Activated CD4-positive, alpha-beta T cell treated with anti-CD3 and anti-CD28 coated beads for 36 hours (primary cell): ENCODE measurements around the gene OR2T12. TPM values are rescaled to one million over a fixed set of nuclear protein-coding genes. Genes with fewer than 3 reads are reported as not detected.
"Not testable (repeated sequence)": the region's sequence is repeated elsewhere in the genome, so short reads cannot be mapped to it uniquely, and the experiment has no call there.

Source experiments
- ATAC-seq: fragments of 200-7000 bp; cut with Tn5 transposase; one replicate; pipeline ENCODE4 v1.10.0; 2021; ENCODE audit warnings: mild to moderate bottlenecking, moderate library complexity
- CTCF ChIA-PET: fragments of 350-600 bp; sonication (Branson Sonifier 250); formaldehyde crosslinking; loops from one replicate; lab custom pipeline; 2021; ENCODE audit warnings: antibody characterized with exemption; lab: Charles Lee
- POLR2A ChIA-PET: fragments of 350-600 bp; sonication (Branson Sonifier 250); formaldehyde crosslinking; loops from one replicate; lab custom pipeline; 2021; ENCODE audit warnings: antibody characterized with exemption, inconsistent platforms; lab: Charles Lee
- DNase-seq: peaks from one replicate; pipeline ENCODE4 v3.0.0-alpha.2; 2020
- H3K27ac Mint-ChIP-seq: one replicate; pipeline ENCODE4 v1.8.0; 2021; ENCODE audit warnings: mixed read lengths
- H3K27me3 Mint-ChIP-seq: one replicate; pipeline ENCODE4 v1.8.0; 2021; ENCODE audit warnings: mixed read lengths
- H3K36me3 Mint-ChIP-seq: one replicate; pipeline ENCODE4 v1.8.0; 2021; ENCODE audit warnings: low read depth, mixed read lengths
- H3K4me1 Mint-ChIP-seq: one replicate; pipeline ENCODE4 v1.8.0; 2021; ENCODE audit warnings: mixed read lengths
- H3K4me3 Mint-ChIP-seq: one replicate; pipeline ENCODE4 v1.8.0; 2021; ENCODE audit warnings: mild to moderate bottlenecking, moderate library complexity, mixed read lengths
- H3K9me3 Mint-ChIP-seq: one replicate; pipeline ENCODE4 v1.8.0; 2021; ENCODE audit warnings: low read depth, mixed read lengths
- intact Hi-C, 2 experiments: fragments of 100-400 bp; cut with DNase I in 1 of 2; cut with micrococcal nuclease in 1 of 2; formaldehyde crosslinking; loops; one replicate each; pipeline versions ENCODE4 v1.14.2 to v1.15.1; 2022 to 2024; cut with DNase I, micrococcal nuclease
- total RNA-seq, 2 experiments: library from RNA; stranded (reverse); gene quantifications; one replicate each; pipeline ENCODE4 v1.2.3, GENCODE V29; 2021

The OR2T12 gene, protein sequence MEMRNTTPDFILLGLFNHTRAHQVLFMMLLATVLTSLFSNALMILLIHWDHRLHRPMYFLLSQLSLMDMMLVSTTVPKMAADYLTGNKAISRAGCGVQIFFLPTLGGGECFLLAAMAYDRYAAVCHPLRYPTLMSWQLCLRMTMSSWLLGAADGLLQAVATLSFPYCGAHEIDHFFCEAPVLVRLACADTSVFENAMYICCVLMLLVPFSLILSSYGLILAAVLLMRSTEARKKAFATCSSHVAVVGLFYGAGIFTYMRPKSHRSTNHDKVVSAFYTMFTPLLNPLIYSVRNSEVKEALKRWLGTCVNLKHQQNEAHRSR
- not detected for total RNA-seq

GRCh38 chr1:248303324-248303723 is at the start of gene OR2T12:
Gene OR2T12, minus strand, starts transcription at chr1:248303424. Its CDS starts 7,846 bp downstream, at chr1:248295578.
- Mint-ChIP-seq H3K9me3 (no peaks in the 10 kb centered on the region), H3K27me3 (no peaks in the 10 kb centered on the region), H3K4me3 (no peak within 1 kb of the TSS), H3K27ac (no peak within 1 kb of the TSS), H3K36me3 (no peaks in the 10 kb centered on the region), H3K4me1 (no peaks in the 10 kb centered on the region)
- ATAC-seq (no peak), DNase-seq (no peak)
- ChIA-PET CTCF (interaction anchor here (0.7 kb wide), 1 partner anchor 859 kb away, joined by 3 read pairs; no protein-coding TSS in a partner anchor), POLR2A (no interaction called here)
- intact Hi-C loops, result no loop called here

DNA sequence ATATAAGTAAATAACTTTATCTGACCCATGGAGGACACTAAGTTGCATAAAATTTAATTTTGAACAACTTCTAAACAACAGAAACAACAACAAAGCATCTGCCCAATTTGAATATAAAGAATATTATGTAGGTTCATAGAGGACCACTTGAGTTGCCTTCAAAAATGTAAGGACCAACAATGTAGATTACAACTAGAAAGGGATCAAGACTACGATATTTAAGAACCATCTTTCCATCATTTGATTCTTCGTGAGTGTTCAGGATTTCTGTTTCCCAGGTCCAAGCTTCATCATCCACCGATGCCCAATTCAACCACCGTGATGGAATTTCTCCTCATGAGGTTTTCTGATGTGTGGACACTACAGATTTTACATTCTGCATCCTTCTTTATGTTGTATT is 45.3 kb upstream of the OR2T12 start, which contains the start of gene OR14C36:
Gene OR14C36, plus strand, starts transcription at position 301 of the 400 bp plus-strand sequence. Its CDS starts 0 bp downstream, at position 301.
- DNase-seq (no peak), ATAC-seq (no peak)
- intact Hi-C loops, result no loop called here
- ChIA-PET CTCF (interaction anchor here (0.9 kb wide), 1 partner anchor 105 kb away, joined by 3 read pairs; no protein-coding TSS in a partner anchor), POLR2A (no interaction called here)
- H3K27ac Mint-ChIP-seq, result no peak within 1 kb of the TSS
- no peaks in the 10 kb centered on the region for H3K9me3 Mint-ChIP-seq
- H3K4me3 Mint-ChIP-seq, result no peak within 1 kb of the TSS
- peaks cover 11% of the 10 kb centered on the region for H3K27me3 Mint-ChIP-seq
- no peaks in the 10 kb centered on the region for H3K4me1 Mint-ChIP-seq
- no peaks in the 10 kb centered on the region for H3K36me3 Mint-ChIP-seq

- H3K4me1 Mint-ChIP-seq, result no peaks in the 10 kb centered on the region
- POLR2A ChIA-PET, result no interaction called here
- peaks cover 2% of the 10 kb centered on the region for H3K27me3 Mint-ChIP-seq
- ATAC-seq (no peak), DNase-seq (no peak)
- CTCF ChIA-PET, result no interaction called here
- H3K36me3 Mint-ChIP-seq, result no peaks in the 10 kb centered on the region
- intact Hi-C loops, result no loop called here
- no peak overlapping the region for H3K27ac Mint-ChIP-seq
- no peak overlapping the region for H3K4me3 Mint-ChIP-seq
- H3K9me3 Mint-ChIP-seq, result no peaks in the 10 kb centered on the region
These were observed 40.2 kb upstream of the OR2T12 start for GRCh38 chr1:248343451-248343850.

GRCh38 chr1:248324468-248324867 is 21.2 kb upstream of the OR2T12 start, which contains the start of gene OR2M7:
Gene OR2M7, minus strand, starts transcription at chr1:248324568. Its CDS starts 0 bp downstream, at chr1:248324568.
- DNase-seq, result no peak
- no peak within 1 kb of the TSS for H3K27ac Mint-ChIP-seq
- ATAC-seq, result no peak
- ChIA-PET POLR2A (no interaction called here), CTCF (no interaction called here)
- H3K36me3 Mint-ChIP-seq, result no peaks in the 10 kb centered on the region
- H3K4me3 Mint-ChIP-seq, result no peak within 1 kb of the TSS
- intact Hi-C loops, result no loop called here
- H3K4me1 Mint-ChIP-seq, result no peaks in the 10 kb centered on the region
- H3K9me3 Mint-ChIP-seq, result no peaks in the 10 kb centered on the region
- H3K27me3 Mint-ChIP-seq, result peaks cover 2% of the 10 kb centered on the region

- POLR2A ChIA-PET, result no interaction called here
- intact Hi-C loops, result no loop called here
- ATAC-seq (no peak), DNase-seq (no peak)
- Mint-ChIP-seq H3K4me1 (no peaks in the 10 kb centered on the region), H3K9me3 (peaks cover 15% of the 10 kb centered on the region), H3K27ac (no peak overlapping the region), H3K4me3 (no peak overlapping the region), H3K27me3 (peaks cover 2% of the 10 kb centered on the region), H3K36me3 (no peaks in the 10 kb centered on the region)
- CTCF ChIA-PET, result no interaction called here
These were observed 13.6 kb upstream of the OR2T12 start for GRCh38 chr1:248316796-248317195.

DNA sequence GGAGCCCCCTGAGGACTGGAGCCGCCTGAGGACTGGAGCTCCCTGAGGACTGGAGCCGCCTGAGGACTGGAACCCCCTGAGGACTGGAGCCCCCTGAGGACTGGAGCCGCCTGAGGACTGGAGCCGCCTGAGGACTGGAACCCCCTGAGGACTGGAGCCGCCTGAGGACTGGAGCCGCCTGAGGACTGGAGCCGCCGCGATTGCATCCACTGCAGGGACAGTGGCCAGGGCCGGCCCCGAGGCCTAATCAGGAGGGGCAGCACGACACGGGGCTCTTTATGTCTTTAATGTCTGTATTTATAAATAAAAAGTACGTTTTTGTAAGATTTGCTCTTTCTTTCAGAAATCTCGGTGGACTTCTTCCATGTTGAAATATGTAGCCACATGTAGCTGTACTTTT is 3.5 kb upstream of the OR2T12 start:
- CTCF ChIA-PET, H3K36me3 Mint-ChIP-seq, H3K9me3 Mint-ChIP-seq, DNase-seq, H3K4me3 Mint-ChIP-seq, intact Hi-C loops, ATAC-seq, H3K27ac Mint-ChIP-seq, POLR2A ChIA-PET, H3K27me3 Mint-ChIP-seq, H3K4me1 Mint-ChIP-seq: not testable (repeated sequence)

DNA sequence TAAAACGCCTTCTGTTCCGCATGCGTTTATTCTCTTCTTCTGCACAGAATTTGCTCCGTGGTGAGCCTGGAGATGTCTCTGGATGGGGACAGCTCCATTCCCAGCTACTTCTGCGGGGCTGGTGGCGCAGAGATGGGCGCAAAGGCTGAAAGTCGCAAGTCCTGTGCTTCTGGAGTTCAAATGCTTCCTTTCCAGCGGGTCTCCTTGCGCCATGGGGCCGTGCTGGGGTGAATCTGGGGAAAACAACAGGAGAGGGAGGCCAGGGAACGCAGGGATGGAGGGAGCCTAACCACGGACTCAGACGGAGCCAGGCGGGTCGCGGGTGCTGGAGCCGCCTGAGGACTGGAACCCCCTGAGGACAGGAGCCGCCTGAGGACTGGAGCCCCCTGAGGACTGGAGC is 2.9 kb upstream of the OR2T12 start:
- DNase-seq (no peak), ATAC-seq (no peak)
- ChIA-PET CTCF (no interaction called here), POLR2A (no interaction called here)
- no peak overlapping the region for H3K4me3 Mint-ChIP-seq
- no peaks in the 10 kb centered on the region for H3K9me3 Mint-ChIP-seq
- peaks cover 2% of the 10 kb centered on the region for H3K27me3 Mint-ChIP-seq
- H3K36me3 Mint-ChIP-seq, result no peaks in the 10 kb centered on the region
- no peak overlapping the region for H3K27ac Mint-ChIP-seq
- intact Hi-C loops, result no loop called here
- no peaks in the 10 kb centered on the region for H3K4me1 Mint-ChIP-seq

DNA sequence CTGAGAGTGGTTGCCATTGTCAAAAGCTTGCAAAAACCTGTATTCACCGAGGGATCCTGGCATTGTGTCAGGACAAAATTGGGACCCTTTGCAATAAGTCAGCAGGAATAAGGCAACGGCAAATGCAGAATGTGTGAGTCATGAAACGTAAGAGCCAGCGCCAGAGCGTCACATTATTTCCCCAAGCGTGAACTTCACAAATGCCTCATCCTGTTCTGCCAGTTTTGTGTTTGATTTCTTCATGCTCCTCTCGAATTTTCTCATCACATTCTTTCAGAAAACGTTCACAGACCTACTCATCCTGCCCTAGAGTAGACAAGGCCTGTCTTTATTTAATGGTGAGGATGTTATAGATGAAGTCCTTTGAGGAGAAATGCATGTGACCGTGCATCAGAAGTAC is 2.4 kb upstream of the OR2T12 start:
- DNase-seq, H3K9me3 Mint-ChIP-seq, H3K27me3 Mint-ChIP-seq, H3K36me3 Mint-ChIP-seq, H3K4me3 Mint-ChIP-seq, intact Hi-C loops, H3K27ac Mint-ChIP-seq, H3K4me1 Mint-ChIP-seq, CTCF ChIA-PET, ATAC-seq, POLR2A ChIA-PET: not testable (repeated sequence)

- POLR2A ChIA-PET, result no interaction called here
- peaks cover 3% of the 10 kb centered on the region for H3K4me1 Mint-ChIP-seq
- CTCF ChIA-PET, result no interaction called here
These were observed 14.8 kb downstream of the OR2T12 start for GRCh38 chr1:248288391-248288790.

DNA sequence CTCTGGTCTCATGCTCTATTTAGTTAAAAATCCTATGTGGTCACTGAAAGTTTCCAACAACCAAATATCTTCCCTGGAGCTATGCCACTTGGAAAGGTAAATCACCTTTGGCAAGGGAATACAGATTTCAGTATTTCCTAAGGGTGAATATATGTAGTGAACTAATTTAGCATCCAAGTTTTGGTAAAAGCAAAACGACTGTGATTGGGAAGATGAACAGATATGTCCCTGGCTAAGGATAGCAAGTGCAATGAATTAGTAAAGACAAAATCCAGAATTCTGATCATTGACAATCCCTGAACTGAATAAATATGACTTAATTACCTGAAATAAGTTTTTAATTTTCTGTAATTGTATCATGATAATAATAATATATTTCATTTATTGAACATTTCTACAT is 25.3 kb downstream of the OR2T12 start, which contains the start of gene OR2T33:
Gene OR2T33, minus strand, starts transcription at position 101 of the 400 bp plus-strand sequence. CDS start 4,162 bp downstream, outside the sequence.
- H3K9me3 Mint-ChIP-seq, result peaks cover 2% of the 10 kb centered on the region
- intact Hi-C loops, result no loop called here
- no peak for DNase-seq
- H3K27ac Mint-ChIP-seq, result no peak within 1 kb of the TSS
- no peaks in the 10 kb centered on the region for H3K27me3 Mint-ChIP-seq
- CTCF ChIA-PET, result no interaction called here
- no peak within 1 kb of the TSS for H3K4me3 Mint-ChIP-seq
- POLR2A ChIA-PET, result no interaction called here
- H3K4me1 Mint-ChIP-seq, result no peaks in the 10 kb centered on the region
- no peaks in the 10 kb centered on the region for H3K36me3 Mint-ChIP-seq
- ATAC-seq, result no peak

More at GRCh38 chr1:248288391-248288790, 14.8 kb downstream of the OR2T12 start:
- no peak for ATAC-seq
- H3K4me3 Mint-ChIP-seq, result no peak overlapping the region
- H3K36me3 Mint-ChIP-seq, result no peaks in the 10 kb centered on the region
- H3K27me3 Mint-ChIP-seq, result peaks cover 3% of the 10 kb centered on the region
- no peak overlapping the region for H3K27ac Mint-ChIP-seq
- no peak for DNase-seq
- intact Hi-C loops, result no loop called here
- H3K9me3 Mint-ChIP-seq, result no peaks in the 10 kb centered on the region

GRCh38 chr1:248273225-248273624 is 30.0 kb downstream of the OR2T12 start:
- H3K9me3 Mint-ChIP-seq, DNase-seq, H3K4me3 Mint-ChIP-seq, H3K27ac Mint-ChIP-seq, H3K27me3 Mint-ChIP-seq, H3K36me3 Mint-ChIP-seq, H3K4me1 Mint-ChIP-seq, POLR2A ChIA-PET, CTCF ChIA-PET, ATAC-seq, intact Hi-C loops: not testable (repeated sequence)

DNA sequence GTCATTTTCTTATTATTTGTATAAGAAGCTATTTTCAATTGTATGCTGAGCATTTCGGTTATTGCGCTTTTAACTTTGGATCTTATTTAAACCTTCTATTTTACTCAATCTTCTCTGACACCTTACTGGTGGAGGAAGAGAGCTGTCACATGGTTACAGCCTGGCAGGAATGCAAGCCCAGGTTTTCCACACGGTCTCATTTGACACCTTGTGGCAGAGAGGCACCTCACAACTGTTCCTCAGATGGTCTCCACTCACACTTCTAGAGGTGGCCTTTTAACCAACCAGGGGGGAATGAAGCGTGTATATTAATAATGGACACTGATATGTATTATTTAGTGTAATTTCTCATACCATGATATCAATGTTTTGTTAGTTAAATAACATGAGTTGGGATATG is 35.0 kb downstream of the OR2T12 start:
- intact Hi-C loops, result no loop called here
- no peak for ATAC-seq
- Mint-ChIP-seq H3K9me3 (no peaks in the 10 kb centered on the region), H3K27ac (no peak overlapping the region), H3K36me3 (no peaks in the 10 kb centered on the region), H3K4me1 (no peaks in the 10 kb centered on the region), H3K27me3 (no peaks in the 10 kb centered on the region), H3K4me3 (no peak overlapping the region)
- POLR2A ChIA-PET, result no interaction called here
- CTCF ChIA-PET, result no interaction called here
- no peak for DNase-seq
